DMS 273 (cell line): Measurements from ENCODE around the gene ICE2.

ENCODE experiments used
- DNase-seq: peaks from one replicate; lab custom pipeline; 2025; ENCODE audit not compliant: unreplicated experiment; lab: John Stamatoyannopoulos, UW

ICE2 gene

DNA sequence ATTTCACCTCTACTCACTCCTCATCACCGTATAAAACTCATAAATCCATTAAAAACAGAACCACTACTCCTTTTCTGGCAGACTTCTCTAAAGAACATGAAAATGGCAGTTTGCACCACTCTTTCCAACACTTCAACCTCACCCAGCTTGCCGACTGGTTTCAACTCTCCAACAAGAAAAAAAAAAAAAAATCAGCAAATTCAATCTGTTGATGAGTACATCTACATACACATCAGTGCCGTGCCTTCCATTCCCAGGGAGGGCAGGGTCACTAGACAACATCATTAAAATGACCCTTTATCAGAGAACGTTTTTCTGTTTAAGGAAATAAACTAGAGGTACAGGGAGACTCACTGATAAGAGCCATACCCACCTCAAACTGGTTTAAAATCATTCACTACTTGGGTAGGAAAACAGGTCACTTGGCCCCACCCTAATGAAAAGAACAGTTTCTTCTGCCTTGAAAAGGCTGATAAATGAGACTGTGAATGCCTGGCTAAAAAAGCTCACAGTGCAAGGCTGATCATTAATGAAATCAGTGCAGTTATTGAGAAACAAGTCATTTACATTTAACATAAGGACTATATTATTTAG lies 87.1 kb downstream of the ICE2 start:
- DNase-seq = no peak

DNA sequence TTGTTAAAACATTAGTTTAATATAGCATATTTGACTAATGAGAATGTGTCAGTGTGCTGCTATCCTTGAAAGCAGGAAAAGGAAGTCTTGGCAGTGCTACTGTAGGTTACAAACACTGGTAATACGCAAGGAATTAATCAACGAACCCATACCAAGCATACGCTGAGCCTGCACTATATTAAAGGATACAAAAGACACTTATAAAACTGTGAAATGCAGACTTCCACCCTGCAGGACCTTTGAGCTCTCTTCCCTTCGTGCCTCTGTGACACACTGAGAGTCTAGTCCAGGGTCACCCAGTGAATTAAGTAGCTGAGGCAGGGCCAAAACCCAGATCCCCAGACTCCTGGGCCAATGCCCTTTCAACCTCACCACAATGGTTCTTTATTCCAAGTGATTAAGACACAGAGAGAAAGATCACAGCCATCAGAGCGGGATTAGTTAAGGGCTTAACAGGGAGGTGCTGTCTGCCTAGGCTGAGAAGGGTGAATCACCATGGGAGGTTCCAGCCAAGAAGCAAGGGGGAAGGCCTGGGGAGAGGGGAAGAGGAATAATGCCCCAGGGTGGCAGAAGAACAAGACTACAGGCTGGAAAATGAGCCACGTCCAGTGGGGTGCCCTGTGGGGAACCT lies 88.0 kb downstream of the ICE2 start:
- peak; percentile 33 for DNase-seq

DNA sequence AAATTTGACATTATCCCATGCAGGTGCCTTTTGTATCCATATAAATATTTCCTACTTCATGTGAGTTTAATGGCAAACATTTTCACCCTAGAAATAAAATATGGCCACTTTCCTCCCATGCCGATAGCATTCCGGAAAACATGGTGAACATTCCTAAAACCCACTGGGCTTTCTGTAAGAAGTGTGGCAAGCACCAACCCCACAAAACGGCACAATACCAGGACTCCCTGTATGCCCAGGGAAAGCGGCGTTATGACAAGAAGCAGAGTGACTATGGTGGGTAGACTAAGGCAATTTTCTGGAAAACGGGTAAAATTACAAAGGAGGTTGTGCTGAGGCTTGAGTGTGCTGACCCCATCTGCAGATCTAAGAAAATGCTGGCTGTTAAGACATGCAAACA lies 88.7 kb downstream of the ICE2 start:
- DNase-seq = no peak

DNA sequence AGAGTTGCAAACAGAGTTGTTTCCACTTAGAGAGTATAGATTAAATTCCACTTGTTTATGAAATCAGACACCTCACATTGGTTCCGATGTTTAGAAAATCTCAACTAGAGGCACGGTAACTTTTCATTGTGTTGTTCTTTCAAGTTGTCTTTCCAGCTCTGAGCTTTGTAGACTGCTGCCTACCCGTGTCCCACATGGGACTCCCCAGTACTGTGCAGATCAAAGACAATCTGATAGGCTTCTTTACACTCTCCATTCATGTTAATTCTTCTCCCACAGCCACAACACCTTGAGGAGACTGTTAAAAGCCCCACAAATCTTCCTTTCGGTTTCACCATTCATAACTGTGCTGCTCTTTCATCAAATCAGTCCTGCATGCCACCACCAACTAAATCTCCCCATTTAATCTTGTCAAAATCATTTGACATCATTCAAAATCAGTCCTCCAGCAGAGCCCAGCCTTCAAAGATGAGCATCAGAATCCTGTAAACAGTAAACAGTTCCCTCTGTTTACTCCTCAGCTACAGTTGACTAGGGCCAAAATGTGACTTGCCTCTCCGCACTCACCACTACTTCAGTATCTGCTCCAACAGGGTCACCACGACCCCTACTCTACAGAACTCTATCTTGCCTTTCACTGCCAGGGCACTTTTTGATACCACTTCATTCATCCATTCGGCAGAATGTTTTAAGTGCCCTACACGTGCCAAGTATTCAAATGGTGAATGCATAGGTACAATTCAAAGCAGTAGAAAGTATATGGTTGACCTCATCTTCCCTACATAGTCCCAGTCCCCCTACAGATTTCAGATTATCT lies 89.5 kb downstream of the ICE2 start:
- no peak for DNase-seq

DNA sequence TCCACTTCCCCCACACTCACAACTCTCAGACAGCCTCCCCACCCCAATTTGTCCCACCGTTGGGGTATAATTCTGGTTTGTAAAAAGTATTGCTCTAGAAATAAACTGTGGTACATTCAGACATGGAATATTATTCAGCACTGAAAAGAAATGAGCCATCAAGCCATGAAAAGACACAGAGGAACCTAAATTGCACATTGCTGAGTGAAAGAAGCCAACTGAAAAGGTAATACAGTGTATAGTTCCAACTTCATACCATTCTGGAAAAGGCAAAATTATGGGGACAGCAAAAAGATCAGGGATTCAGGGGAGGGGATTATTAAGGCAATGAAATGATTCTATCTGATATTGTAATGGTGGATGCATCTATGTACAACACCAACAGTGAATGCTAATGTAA lies 91.6 kb downstream of the ICE2 start:
- no peak for DNase-seq

DNA sequence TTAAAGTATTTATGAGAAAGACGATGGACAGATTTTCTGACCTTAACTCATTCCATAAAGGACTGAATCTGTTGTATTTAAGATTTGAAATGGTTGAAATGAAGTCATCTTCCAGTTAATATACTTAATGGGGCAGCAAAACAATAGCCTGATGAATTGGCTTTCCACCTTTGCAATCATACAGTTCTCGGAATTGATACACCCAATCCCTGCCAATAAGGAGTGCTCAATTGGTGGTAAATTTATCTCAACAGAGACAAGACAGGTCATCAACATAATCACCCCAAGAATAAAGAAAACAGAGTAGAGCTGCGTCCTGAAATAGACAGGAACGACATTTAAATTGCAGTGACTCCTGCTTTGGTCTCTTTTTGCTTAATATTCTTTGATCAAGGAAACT lies 92.3 kb downstream of the ICE2 start:
- DNase-seq = no peak

DNA sequence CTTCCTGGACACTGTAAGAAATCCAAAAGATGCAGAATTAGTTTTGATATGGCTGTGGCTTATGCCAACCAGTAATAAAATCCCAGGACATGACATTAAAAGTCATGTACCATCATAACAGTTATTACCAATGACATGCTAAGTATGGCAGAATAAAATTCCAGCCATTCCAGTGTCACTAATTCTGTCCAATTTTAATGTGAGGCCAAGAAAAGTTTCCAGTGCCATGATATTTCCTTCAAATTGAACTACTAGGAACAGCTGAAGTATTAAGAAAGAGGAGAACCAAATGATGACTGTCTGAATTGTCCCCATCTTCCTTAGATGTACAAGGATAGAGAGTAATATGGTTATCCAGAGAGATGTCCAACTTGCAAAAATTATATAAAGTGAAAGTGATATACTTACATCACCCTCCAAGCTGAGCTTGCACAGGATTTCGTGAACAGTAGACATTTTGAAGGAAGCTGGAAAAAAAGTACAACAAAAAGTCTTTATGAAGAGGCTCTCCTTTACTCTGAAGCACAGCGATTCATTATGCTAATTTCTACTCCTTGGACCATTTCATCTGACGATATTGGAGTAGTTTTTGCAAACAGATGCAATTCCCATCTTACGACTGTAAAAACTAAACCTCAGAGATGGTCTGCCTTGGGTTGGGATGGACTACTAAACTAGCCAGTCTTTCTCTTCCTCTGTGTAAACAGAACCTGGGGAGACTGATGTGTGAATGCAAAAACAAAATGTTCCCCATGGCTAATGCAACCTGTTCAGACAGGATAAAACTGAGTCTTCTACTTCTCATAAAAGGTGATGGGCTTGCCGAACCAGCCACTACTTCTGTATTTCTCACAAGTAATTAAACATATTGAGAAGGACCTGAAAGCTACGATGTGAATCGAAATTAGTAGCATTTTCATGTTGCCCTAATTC lies 93.1 kb downstream of the ICE2 start:
- DNase-seq = no peak

DNA sequence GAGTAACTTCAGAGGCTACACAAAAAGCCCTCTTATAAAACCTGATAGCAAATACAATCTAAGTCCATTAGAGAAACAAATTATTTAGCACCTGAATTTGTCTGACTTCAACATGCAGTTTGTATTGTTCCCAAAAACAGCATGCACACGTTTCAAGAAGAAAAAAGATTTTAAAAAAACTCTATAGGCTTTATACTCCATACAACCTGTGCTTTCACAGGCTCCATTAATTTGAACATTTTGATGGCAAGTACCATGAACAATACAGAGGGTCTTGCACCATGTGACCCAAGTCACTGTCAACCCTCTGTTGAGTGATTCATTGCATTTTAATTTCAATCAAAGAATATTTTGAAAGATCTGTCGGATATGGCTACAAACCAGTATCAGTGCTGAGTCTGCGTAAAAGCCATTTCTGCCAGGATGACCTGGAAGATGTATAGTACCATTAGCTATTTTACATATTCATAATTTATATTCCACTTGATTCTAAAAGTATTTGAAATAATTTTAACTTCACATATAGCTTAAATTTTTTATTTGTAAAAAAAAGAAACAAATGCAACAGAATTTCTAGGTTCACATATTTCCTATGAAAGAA lies 94.3 kb downstream of the ICE2 start:
- DNase-seq = no peak

DNA sequence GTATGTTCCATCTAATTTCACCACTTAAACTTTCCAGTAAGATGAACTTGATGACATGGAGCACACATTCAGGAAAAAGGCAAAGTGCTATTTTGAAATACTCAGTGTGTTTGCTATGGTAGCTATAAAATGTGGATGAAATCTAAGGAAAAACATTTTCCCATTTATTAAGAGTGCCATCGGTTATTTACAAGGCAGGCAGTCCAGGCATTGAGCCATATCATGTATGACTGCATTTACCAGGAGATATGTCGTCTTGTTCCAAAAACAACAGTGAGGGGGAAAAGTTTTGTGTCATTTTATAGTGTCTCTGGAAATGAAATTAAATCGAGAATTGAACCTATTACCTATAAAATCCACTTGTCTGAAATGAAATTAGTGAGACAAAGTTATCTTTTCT lies 94.9 kb downstream of the ICE2 start:
- DNase-seq = no peak

DNA sequence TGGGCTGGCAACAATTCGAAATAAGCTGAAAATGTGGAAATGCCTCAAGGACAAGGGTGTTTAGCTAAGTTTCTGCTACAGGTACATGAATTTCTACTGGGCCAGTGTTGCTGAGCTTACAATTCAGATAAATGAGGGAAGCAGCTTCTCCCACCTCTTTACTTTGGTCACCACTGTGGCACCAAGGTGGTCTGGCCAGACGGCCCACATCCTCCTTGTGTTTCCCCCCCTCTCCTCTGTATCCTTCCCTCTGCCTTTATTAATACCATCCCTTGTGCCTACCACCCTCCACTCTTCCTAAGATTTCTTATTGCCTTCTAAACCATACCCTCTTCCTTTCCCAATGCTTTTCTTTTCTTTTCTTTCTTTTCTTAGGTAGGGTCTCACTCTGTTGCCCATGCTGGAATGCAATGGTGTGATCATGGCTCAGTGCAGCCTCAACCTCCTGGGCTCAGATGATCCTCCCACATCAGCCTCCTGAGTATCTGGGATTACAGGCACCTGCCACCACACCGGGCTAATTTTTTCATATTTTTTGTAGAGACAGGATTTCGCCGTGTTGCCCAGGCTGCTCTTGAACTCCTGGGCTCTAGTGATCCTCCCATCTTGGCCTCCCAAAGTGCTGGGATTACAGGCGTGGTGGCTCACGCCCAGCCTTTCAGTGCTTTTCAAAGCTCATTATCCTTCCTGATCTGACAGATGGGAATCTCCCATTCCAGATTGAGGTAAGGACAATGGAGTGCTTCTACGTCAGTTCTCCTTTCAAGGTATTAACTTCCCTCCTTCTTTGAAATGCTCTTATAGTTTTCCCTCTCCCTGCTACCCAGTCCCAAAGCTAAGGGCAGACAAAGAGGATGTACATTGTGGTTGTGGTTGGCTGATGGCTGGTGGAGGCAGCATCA lies 95.9 kb downstream of the ICE2 start:
- DNase-seq = no peak

DNA sequence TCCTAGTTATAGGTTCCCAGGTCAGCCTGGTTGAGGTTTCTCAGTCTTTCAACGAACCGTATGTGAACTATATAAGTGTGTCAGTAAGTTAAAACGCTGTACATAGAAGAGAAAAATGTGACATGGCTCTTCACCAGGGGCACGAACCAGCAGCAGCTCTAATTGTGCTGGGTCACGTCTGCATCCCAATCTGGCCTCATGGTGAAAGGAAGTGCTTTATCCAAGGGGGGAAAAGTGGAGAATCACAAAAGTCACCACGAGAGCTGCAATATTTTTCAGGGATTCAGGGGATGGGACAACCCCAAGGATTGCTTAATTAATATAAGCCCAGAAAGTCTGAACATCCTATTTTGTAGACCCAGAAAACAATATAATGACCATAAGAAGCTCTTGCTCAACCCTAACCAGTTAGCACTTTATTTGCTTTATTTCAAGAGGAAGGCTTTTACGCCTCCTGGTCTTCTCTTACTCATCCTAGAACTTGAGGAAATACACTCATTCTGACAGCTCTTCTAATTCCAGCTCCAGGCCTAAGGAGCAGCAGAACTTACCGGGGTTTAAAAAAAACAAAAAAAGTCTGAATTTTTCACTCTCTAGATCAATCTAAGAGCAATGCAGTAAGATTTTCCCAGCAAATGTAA lies 97.7 kb downstream of the ICE2 start:
- DNase-seq = no peak

DNA sequence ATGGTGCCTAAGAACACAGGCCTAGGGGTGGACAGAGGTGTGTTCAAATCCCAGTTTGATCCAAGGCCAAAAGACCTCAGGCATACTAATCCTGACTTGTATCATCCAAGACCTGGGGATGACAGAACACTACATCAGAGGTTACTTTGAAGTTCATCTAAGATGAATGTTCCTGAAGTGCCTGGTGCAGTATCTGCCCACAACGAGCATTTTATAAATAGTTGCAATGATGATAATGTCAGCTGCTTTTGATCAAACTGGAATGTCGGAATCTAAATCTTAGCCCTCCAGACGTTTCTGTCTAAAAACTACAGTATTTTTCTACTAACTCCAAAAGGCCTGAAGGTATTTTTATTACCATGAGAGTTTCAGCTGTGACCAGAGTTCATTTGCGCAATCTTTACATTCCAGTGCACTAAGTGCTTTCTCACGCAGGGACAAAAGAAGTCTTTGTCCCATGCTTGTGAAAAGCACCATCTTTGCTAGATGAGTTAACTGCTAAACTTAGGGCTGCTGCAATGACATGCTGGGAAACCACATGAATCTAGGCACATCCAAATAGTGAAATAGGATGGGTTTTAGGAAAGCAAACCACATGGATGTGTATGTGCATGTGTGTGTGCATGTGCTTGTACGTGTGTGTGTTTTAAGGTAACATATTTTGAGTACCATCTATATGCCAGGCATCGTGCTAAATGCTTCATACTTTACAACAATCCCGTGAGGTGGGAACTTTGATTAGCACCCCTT lies 99.2 kb downstream of the ICE2 start:
- no peak for DNase-seq

DNA sequence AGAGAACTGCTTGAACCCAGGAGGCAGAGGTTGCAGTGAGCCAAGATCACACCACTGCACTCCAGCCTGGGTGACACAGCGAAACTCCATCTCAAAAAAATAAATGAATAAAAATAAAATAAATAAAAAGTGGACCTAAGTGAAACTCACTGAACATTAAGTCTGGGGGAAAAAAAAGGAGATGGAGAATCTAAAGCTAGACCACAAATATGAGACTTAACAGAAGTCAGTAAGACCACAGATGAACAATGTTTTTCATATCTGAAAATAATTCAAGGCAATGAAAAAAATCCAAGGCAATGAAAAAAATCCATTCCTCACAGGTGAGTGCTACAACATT lies 99.8 kb downstream of the ICE2 start:
- DNase-seq = no peak

DNA sequence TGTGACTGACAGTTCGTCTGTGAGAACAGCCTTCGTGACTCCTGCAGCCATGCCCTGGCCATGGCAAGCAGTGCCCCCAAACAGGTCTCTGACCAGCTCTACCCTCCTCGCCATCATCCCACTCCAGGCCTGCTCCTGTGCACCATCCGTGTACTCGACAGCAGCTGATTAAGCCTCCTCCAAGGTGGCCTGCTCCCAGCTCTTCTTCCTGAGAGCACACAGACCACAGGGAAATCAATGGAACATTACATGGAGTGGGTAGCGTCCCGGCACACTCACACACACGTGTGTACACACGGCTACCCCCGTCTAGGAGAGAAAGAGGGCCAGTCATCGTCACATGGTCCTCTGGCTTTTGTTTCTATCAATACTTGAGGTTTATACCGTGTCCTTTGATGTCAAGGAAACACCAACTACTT lies 102.3 kb downstream of the ICE2 start:
- DNase-seq = no peak

DNA sequence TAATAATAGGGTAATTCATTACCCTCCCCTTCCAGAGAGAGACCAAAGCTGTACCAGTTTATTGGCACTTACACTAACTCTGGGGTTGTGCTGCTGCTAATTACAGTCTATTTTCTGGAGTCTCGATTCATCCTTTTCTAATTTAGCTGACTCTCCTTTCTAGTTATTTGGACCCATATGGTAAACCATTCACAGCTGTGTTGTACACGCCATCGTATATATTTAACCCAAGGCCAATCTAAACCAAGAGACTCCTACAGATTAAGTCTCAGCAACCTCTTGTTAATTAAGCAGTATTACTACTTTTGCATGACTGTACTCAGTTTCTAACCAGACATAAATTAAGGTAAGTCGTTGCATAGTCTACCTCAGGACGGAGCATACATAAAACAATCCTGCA lies 103.6 kb downstream of the ICE2 start:
- DNase-seq = peak; percentile 30

DNA sequence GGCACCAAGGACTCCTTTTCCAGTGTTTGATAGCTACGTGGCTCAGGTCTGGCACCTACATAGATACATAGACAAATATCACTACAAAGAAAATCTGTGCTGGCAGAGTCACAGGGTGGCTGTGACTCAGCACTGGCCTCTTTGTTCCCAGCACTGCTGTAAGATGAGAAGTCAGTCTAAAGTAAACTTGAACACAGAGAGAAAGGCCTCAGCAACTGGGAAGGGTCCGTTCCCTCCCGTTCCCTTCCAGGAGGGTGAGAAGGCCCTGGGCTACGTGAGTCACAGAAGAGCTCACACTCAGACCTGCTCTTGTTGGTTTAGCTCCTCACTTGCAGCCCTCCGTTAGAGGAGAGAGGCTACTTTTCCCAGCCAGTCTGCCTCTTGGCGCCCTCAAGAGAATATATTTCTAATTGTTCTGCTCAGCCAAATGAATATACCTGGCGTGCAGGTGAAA lies 104.3 kb downstream of the ICE2 start:
- peak; percentile 72 for DNase-seq

DNA sequence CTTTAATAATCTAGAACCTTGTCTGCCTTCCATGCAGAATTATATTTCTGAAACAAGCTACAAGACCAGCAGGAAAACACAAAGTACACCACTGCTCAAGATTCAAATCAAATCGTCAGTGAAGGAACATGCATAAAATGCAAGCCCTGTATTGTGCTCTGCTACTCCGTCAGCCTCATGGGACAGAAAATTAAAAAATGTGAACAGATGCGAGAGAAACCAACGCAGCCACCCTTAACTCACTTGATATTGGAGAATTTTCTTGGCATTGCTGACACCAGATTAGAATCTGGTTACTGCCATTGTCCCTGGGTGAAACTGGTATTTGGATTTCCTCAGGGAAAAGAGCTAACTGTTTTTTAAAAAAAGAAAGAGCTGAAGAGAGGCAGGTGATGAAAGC lies 104.7 kb downstream of the ICE2 start:
- peak; percentile 59 for DNase-seq

DNA sequence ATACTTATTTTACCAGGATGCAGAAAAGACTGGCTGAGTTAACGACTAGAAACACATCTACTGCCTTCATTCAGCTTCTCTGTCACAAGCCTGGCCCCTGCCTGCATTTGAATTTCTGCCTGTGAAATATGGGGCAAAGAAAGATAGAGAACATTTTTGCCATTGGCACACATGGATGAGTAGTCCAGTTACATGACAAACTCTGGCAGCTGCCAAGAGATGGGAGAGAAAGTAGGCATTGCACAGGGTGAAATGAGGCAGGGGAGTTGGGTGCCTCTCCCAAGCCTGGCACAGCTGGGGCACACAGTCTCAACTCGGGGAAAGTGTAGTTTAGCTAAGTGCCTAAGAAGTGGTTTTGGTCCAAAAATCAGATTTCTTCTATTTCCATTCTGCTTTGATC lies 105.2 kb downstream of the ICE2 start:
- DNase-seq = peak; percentile 24

DNA sequence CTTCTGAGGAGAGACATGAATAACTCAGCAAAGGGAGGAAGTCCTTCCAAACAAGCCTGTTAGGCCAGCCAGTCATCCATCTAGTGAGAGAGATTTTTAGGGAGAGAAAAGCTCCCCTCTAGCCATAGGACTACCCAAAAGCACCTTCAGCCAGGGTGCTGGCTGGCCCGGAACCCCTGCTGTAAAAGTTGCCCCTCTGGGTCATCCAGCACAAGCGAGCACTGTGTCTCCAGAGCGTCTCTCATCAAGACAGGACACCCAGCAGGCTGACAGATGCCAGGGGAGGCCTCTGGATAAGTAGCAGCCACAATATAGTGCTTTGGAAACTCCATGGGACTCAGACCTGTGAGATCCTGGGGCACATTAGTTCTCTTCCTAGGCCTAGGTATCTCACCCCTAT lies 105.6 kb downstream of the ICE2 start:
- peak; percentile 24 for DNase-seq
